Stimulated activated CD4-positive, alpha-beta T cell treated with anti-CD3 and anti-CD28 coated beads, Interleukin-4, amount 100 ng/mL, for 24 hours (primary cell): ENCODE results near the gene RNF125.
"Not testable (repeated sequence)": the region's sequence is repeated elsewhere in the genome, so short reads cannot be mapped to it uniquely, and the experiment has no call there.

Experiments used
- DNase-seq: peaks from one replicate; pipeline ENCODE4 v3.0.0-alpha.2; 2020

Gene RNF125

DNA sequence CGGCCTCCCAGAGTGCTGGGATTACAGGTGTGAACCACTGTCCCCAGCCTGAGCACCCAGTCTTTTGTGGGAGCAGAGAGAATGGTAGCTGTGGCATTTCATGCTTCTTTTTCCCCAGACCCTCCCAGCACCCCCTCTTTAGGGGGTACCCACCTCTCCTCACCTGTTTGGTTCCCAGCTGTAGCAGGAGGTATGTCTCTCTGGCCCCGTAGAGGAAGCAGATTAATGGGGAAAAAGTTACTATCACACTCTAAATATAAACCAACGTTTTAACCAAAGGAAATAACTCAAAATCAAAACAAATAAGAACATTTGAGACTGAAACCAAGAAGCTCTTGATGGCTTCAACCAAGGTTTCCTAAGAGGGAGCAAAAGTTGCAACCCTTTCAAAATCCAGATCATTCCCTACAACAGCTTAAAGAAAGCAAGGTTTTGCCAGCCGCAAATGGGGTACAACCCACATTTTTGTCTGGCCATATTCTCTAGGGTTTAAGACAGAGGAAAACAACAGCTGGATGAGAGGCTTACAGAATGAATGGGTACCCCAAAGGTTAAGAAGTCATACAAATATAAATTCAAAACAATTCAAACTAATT, 8.0 kb downstream of the RNF125 start:
- DNase-seq: no peak

DNA sequence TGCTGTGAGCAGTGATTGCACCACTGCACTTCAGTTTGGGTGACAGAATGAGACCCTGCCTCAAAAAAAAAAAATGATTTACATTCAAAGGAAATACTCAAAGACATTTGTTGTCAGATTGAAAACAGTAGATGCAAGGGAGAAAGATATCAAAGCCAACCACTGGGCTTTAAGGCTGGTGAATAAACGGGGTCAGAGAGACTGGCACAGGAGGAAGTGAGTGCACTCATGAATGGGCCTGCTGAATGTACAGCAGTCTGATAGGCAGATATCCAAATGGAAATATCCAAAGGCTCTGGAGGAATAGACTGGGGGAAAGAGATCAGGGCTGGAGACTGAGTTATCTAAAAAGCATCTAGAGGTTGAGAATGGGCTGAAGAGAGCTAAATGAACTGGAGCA, 10.9 kb downstream of the RNF125 start:
- DNase-seq: no peak

DNA sequence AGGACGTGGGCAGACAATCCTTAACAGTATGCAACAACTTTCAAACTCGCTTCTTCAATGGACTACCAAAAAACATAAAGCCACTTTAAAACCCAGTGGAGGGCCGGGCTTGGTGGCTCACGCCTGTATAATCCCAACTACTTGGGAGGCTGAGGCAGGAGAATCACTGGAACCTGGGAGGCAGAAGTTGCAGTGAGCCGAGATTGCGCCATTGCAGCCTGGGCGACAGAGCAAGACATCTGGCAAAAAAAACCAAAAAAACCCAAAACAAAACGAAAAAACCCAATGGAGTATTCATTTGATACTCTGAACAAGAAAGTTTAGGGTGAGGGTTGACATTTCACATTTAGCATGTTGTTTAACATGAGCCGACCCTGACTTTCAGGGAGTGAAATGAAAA, 14.0 kb downstream of the RNF125 start:
- DNase-seq: no peak

GRCh38 chr18:32036506-32037180, 18.0 kb downstream of the RNF125 start:
- DNase-seq: no peak

GRCh38 chr18:32037616-32038015, 19.0 kb downstream of the RNF125 start:
- DNase-seq: no peak

DNA sequence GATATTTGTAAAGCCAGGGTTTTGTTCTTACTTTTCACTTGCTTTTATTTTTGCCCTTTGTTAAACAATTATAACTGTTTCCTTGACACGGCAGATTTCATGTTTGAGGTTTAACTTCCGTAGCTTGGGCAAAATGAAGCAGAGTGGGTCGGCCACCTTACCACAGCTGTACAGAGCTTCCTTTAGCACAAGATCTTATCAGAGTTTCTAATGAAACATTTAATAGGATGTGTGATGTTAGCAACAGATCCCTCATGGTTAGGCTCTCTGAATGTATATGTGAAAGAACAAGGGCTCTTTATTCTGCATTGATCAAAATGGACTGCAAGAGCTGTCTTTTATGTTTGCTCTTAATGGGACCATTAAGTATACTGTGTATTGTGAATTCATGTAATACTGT, 22.3 kb downstream of the RNF125 start:
- DNase-seq: peak; percentile 37

DNA sequence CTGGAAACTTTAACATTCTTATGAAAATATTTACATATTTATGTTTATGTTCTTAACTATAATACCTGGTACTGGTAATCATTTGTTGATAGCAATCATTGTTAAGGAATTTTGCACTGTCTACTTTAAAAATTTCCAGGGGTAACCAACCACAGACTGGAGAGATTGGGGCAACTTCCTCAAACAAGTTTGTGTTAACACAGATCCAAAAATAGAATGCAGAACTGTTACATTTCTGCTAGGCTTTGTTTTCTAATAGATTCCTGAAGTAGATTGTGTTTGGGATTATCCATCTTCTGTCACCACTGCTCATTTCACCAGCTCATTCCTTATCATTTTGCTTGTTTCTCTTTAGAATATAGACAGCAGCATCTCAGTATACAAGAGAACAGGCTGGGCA, 23.7 kb downstream of the RNF125 start:
- DNase-seq: no peak

DNA sequence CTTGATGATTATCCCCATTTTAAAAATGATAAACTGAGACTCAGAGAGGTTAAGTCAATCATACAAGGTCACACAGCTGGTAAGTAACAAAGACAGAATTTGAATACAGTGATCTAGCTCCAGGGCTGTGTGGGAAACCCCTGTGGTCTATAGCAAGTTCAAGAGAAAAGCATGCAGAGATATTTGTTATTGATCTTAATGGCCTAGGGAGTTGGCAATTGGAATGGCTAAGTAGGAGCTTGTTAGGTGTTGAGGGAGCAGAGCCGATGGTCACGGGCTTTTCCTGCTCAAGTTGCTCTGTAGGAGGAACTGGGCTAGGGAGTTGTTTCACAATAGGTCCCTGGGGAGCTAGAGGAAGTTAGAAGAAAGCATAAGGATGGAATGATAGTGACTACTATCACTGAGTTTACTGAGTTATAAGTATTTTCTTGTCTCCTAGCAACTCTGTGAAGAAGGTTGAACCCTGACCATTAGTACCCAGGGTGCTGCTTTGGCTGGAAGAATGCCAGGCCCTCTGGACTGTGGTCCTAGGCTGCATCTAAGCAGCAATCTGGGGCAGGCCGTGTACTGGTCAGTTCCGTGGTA, 30.0 kb downstream of the RNF125 start:
- peak; percentile 20 for DNase-seq

GRCh38 chr18:32049393-32050171, 31.0 kb downstream of the RNF125 start:
- DNase-seq: peak; percentile 27

DNA sequence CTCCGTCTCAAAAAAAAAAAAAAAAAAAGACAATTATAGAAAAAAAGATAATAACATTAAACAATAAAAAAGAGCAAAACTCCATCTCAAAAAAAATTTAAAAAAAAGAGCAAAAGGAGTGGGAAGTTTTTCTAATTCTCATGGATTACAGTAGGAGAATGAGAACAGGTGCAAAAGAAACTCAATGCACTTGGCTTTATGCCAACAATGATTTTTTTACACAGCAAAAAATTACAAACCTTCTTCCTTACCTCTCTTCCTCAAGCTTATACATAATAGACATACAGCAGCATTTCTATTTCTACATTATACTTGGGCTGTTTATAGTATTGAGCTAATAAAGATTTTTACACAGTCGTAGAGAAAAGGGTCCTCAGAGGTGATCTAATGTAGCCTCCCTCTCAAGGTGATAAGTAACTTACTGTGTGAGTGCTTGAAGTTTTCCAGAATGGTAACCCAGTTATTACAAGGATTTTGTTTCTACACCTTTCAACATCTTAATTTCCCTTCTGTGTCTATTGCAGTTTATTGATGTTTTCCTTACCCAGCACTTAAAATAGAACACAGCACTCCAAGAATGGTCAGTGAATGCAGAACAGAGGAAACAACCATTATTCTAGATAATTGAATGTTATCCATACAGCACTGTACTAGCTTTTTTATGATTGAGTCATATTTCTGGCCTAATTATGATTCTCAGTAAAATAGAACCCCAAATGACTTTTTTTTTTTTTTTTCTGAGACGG, 38.2 kb downstream of the RNF125 start:
- no peak for DNase-seq

- no peak for DNase-seq
These were observed 39.1 kb downstream of the RNF125 start for GRCh38 chr18:32057624-32058165.

DNA sequence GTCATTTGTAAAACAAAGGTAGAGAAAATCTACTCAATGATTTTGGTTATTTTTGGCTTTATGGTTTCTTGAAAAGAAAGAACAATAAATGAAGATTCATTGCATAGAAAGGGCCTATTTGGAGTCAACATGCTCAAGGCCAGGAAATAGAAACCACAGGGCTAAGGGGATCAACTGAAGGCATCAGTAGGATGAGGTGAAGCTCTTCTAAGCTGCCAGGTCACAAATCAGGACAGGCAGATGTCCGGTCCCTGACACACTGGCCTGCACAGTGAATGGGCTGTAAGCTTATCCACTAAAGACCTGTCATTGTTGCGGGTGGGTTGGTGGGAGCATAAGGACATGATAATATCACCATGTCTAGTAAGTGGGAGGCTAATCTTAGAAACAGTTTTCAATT, 41.4 kb downstream of the RNF125 start:
- DNase-seq: no peak

GRCh38 chr18:32067375-32068167, 48.9 kb downstream of the RNF125 start:
- no peak for DNase-seq

GRCh38 chr18:32072321-32072720, 53.7 kb downstream of the RNF125 start:
- no peak for DNase-seq

GRCh38 chr18:32074206-32074605, 55.6 kb downstream of the RNF125 start:
- DNase-seq: no peak

DNA sequence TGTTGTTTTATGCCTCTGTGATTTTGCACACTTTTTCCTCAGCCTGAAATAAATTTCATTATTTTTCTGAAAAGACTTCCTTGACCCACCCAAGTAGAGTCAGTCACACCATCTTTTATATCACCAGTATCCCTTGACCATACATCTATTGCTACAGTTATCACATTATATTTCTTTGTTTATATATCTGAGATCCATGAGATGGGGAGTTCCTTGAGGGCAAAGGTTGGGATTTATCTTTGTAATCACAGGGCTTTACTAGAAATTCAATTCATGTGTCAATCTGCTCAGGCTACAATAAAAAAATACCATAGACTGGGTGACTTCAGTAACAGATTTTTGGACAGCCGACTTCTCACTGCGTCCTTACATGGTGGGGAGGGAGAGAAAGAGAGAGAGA, 60.2 kb downstream of the RNF125 start:
- DNase-seq: no peak

DNA sequence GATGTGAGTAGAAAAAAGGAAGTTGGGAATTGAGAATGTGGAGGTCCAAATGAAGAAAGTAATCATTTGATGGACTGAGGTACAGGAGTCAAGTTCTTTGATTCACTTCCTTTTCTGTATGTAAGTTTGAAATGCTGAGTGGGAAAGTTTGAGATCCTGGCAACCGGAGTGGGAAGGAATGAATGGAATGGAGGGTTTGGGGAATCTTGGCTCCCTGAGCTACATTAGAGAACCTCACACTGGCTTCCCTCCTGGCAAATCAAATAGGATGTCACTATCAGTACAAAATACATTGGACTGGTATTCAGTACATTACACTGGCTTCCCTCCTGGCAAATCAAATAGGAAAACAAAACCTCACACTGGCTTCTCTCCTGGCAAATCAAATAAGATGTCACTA, 63.3 kb downstream of the RNF125 start:
- DNase-seq: no peak

DNA sequence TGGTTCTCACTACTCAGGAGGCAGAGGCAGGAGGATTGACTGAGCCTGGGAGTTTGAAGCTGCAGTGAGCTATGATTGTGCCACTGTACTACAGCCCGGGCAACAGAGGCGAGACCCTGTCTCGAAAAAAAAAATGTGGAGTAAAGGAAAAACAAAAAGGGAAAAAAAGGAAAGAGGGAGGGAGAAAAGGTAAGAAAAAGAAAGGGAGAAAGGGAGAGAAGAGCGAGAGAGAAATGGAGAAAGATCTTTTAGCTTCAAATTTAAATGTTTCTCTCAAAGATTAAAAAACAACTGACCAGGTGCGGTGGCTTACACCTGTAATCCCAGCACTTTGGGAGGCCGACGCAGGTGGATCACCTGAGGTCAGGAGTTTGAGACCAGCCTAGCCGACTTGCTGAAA, 65.2 kb downstream of the RNF125 start:
- no peak for DNase-seq

- no peak for DNase-seq
These were observed 68.3 kb downstream of the RNF125 start for GRCh38 chr18:32086881-32087280.

DNA sequence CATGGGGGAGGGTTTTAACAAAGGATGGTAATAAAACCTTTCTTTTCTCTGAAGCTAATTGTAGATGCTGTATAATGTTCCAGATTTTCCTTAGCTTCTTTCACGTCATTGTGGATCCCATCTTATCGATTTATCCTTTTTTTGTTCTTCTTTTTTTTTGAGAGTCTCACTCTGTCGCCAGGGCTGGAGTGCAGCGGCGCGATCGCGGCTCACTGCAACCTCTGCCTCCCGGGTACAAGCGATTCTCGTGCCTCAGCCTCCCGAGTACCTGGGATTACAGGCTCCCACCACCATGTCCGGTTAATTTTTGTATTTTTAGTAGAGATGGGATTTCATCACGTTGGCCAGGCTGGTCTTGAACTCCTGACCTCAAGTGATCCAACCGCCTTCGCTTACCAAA, 72.2 kb downstream of the RNF125 start:
- not testable (repeated sequence) for DNase-seq

- no peak for DNase-seq
These were observed 72.7 kb downstream of the RNF125 start for GRCh38 chr18:32091325-32091723.
